Hematopoietic multipotent progenitor cell treated with erythropoietin and hydrocortisone succinate and interleukin-3 and kit ligand, for 8 days (in vitro differentiated cells): ENCODE measurements around the gene C19orf67.

Source experiments
- DNase-seq: peaks from one replicate; pipeline ENCODE4 v3.0.0-alpha.2; 2015

The C19orf67 gene

GRCh38 chr19:14081797-14082674, 3.5 kb downstream of the C19orf67 start:
- DNase-seq, result no peak

DNA sequence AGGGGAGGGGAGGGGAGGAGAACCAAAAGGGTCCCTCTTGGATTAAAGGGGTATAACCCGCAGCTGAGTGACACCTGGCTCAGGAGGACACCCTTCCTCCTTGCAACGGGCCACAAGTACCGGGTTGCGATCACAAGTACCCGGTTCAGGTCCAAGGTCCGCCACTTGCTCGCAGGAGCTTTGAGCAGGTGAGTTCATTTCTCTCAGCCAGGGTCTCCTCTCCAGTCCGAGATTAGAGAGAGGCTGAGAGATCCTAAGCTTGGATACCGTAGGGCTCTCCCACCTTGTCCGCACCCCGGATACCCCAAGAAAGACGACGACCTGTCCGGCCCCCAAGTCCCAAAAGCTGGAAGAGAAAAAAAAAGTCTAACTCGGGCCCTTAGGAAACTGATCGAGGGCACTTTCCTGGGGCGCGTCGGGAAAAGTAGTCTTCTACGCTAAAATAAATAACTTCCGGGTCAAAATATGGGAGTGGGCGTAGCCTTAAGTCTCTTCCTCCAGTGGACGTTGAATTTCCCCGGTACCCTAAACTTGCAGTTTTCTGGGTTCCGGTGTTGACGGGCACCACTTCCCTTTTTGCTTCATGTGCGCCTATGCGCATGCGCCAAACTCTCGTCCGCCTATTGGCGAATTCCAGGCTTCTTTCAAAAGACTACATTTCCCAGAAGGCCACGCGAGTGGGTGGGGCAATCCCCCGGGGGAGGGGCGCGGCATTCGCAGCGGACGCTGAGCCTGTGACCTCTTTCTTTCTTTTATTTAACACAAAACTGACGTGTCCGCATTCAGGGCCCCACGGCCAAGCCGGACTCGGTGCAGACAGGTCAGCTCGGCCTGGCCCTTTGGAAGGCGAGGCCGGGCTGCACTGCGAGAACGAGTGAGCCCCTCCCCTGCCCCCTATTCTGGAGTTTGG, 4.4 kb downstream of the C19orf67 start:
- peak; percentile 100 for DNase-seq

DNA sequence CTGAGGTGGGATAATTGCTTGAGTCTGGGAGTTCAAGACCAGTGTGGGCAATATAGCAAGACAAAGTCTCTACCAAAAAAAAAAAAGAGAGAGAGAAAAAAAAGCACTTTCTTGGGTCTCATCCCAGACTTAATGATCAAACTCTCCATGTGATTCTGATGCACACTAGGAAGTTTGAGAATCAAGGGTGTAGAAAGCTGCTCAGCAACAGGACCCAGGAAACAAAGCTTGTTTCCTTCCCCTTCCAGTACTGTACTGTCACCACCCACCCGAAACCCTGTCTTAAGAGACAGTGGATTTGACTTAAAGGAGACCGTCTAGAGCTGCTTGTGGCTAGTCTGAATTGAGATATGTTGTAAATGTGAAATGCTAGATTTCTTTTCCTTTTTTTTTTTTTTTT, 7.2 kb downstream of the C19orf67 start:
- no peak for DNase-seq

DNA sequence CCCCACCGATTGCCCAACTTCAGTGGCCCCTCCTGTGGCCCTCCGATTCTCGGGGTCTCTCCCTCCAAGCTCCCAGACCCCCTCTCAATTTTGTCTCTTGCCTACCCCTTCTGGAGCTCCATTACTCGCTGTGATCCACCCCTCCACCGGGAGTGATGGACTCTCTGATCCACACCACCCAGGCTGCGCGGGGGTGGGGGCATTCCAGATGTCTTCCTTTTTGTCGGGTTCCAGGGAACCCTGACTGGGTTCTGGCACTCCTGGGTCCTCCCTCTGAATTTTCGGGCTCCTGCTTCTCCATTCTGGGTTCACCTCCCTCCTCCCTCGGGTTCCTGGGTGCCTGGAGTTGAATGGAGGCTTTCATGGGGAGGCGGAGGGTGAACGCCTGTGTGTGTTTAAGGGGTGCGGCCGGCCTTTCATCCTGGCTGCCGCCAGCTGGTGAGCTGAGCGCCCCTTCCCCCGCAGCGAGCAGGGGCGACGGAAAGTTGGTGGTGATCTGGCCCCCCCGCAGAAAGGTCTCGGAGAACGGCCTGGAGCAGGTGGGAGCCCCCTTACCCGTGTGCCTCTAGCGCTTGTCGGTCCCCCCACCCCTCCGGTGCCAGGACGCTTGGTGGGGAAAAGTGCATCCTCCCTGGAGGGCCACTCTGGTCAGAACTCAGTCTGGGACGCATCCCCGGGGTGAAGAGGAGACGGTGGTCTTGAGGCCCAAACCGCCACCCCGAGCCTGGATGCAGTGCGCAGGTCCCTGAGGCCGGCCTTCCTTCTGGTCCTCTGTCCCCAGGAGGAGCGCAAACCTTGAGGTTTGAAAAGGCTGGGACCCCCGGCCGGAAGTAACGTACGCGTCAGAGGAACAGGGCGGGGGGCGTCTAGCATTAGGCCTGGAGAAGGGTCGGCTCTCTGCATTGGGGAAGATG, 11.4 kb downstream of the C19orf67 start:
- peak; percentile 32 for DNase-seq

- DNase-seq, result peak; percentile 74
Measured at GRCh38 chr19:14073261-14073924, 12.2 kb downstream of the C19orf67 start.

- DNase-seq, result peak; percentile 37
Measured at GRCh38 chr19:14072535-14073260, 12.9 kb downstream of the C19orf67 start, which contains the start of gene MISP3. MISP3 (plus strand) TSS chr19:14072786; CDS start chr19:14073310, 524 bp downstream.

- DNase-seq, result no peak
Measured at GRCh38 chr19:14070268-14071050, 15.1 kb downstream of the C19orf67 start.

GRCh38 chr19:14066134-14066533, 19.4 kb downstream of the C19orf67 start:
- DNase-seq, result no peak

DNA sequence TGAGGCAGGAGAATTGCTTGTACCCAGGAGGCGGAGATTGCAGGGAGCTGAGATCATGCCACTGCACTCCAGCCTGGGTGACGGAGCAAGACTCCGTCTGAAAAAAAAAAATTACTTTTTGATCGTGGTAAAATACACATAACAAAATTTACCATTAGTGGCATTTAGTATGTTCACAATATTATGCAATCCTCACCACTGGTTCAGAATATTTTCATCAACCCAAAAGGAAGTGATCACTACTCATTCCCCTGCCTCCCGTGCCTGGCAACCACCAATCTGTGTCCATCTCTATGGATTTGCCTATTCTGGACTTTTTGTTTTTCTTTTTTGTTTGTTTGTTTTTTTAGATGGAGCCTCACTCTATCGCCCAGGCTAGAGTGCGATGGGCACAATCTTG, 22.5 kb downstream of the C19orf67 start:
- DNase-seq, result no peak

DNA sequence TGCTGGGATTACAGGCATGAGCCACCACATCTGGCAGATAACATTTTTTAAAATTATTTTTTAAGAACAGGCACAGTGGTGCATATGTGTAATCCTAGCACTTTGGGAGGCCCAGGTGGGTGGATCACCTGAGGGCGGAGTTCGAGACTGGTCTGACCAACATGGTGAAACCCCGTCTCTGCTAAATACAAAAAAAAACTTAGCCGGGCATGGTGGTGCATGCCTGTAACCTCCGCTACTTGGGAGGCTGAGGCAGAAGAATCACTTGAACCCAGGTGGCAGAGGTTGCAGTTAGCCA, 23.1 kb downstream of the C19orf67 start:
- DNase-seq, result no peak

- DNase-seq, result no peak
Measured at GRCh38 chr19:14061751-14062557, 23.6 kb downstream of the C19orf67 start, which contains the start of gene PALM3. PALM3 (minus strand) TSS chr19:14062076; CDS start chr19:14061980, 96 bp downstream.

DNA sequence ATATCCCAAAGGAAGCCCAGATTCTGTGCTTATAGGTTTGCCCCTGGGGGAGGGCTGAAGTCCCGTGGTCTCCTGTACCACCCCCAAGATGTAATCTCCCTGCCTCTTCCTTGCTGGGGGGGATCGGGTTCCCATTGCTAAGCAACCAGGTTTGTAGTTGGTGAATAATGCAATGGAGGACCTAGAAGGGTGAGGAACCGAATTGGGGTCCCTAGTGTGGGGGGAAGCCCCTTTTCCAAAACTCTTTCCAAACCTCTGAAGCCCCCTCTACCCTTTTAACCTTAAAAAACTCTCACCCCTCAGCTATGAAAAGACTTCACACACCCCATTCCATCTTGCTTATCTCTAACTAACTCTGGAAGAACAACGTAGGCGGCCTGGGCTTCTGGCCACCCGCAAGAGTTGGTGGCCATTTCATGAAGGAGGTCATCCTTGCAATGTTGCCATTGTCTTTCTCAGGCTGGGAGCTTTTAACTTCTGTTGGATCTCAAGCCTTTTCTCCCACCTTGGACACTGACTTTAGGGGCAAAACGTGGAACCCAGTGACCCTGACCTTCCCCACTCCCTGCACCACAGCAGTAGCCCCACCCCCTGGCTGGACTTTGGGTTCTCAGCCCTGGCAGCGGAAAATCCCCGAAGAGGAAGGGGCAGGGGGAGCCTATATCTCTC, 24.4 kb downstream of the C19orf67 start:
- DNase-seq, result no peak

DNA sequence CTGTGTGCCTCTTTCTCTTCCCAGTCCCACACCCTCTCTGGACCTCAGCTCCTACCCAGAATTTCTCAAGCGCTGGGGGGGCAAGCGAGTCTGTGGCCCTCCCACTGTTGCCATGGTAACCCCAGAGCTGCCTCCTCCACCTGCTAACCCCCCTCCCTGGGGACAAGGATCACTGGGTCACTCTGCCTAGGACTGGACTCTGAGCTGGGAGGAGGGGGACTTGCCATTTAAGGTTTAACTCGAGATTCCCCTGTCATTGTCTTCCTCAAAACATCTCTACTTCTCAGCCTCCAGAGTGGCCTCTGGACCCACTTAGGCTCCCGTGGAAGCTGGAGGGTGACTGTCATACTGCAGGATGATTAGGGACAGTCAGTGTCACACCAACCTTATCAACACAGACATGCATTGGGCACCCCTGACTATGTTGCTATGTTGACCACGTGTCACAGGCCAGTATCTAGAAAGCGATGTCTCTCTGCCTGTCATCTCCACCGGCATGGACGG, 25.9 kb downstream of the C19orf67 start:
- DNase-seq, result peak; percentile 65

DNA sequence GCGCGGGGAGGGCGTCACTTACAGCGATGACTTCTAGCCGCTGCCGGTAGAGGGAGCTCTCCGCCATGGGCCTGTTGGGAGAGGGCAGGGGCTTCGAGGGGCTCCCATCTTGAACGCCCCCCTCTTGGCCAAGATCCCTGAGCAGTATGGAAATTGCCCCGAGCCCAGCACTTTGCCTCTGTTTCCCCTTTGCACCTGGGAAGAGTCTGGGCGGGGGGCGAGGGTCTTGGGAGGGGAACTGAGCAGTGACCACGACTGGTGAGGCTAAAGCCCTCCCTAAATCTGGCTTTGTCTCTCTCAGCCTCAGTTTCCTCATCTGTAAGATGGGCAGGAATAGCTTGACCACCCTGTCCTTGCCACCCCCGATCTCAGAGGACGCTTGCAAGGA, 26.5 kb downstream of the C19orf67 start:
- peak; percentile 34 for DNase-seq

DNA sequence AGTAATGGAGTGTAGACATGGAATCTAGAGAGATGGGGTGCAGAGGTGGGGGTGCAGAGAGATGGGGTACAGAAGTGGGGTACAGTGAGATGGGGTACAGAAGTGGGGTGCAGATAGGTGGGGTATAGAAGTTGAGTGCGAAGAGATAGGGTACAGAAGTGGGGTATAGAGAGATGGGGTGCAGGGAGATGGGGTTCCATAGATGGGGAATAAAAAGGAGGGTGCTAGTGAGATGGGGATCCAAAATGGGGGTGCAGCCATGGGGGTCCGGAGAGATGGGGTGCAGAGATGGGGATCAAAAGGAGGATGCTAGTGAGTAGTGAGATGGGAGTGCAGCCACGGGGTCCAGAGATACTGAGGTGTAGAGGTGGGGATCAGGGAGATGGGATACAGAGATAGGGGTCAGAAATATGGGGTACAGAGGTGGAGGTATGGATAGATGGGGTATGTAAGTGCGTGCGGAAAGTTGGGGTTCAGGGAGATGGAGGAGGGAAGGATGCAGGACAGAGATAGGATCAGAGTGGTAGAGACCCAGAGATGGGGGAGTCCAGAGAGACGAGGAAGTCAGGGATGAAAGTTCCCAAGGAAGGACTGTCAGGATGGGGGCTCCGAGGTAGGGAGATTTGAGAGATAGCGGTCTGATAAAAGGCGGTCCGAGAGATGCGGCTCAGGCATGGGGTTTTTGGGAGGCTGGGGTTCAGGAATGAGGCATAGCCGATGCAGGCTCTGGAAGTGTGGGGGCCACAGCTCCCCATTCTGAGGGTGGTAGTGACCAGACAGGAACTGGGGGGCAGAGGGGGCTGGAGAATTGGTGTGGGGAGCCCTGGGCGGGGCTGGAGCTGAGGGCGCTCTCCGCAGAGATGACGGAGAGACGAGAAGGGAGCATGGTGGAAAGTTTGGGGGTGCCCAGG, 27.1 kb downstream of the C19orf67 start:
- DNase-seq, result no peak

DNA sequence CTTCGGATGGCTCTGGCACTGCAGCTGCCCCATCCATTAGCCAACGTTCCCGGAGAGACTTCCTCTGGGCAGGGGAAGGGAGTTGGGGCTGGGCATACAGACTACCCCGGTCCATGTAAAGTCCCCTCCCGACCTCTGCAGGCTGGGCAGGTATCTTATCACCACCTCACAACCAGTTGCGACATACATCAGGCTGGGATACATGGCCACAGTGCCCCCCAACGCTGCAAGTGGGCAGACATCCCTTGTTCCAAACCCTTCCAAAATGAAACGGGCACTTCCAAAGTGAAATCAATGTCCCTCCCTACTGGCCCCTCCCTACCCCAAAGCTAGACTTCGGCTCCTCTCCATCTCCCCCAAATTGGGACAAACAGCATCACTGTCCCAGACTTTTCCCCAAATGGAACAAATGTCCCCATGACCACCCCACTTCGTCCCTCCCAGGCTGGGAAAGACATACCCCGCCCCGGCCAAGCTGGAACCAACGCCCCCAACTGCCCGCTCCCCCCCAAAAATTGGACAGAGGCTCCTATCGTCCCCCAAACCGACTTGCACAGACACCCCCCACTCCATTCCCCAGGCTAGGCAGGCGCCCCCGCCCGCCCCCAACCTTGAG, 28.7 kb downstream of the C19orf67 start:
- DNase-seq, result no peak

DNA sequence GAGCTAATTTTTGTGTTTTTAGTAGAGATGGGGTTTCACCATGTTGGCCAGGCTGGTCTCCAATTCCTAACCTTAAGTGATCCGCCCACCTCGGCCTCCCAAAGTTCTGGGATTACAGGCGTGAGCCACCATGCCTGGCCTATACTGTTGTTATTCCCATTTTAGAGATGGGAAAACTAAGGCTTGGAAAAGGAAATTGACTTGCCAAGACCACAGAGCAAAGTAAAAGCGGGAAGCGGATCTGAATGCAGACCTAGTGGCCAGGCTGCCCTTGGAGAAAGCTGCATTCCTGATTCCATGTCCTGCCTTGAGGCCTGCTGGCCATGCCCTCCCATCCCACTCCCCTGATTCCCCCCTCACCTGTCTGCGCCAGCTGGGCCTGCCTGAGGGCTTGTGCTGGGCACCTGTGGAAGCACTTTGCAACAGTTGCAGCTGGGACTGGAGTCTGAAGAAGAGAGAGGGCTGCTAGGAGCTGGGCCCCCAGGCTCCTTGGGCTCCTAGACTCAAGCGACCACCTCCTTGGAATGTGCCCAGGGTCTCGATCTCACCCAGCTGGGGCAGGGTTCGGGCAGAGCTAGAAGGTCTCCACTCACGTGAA, 29.4 kb downstream of the C19orf67 start:
- DNase-seq, result no peak
